CD8-positive, alpha-beta memory T cell (primary cell): ENCODE results near the gene MARCHF10. TPM values are rescaled to one million over a fixed set of nuclear protein-coding genes. Genes with fewer than 3 reads are reported as not detected.
"Not testable (repeated sequence)": the region's sequence is repeated elsewhere in the genome, so short reads cannot be mapped to it uniquely, and the experiment has no call there.

Experiments
- CTCF ChIA-PET: fragments of 350-600 bp; sonication (Branson Sonifier 250); formaldehyde crosslinking; loops from one replicate; lab custom pipeline; 2021; ENCODE audit warnings: antibody characterized with exemption; lab: Charles Lee
- POLR2A ChIA-PET: fragments of 350-600 bp; sonication (Branson Sonifier 250); formaldehyde crosslinking; loops from one replicate; lab custom pipeline; 2021; ENCODE audit warnings: antibody characterized with exemption; lab: Charles Lee
- DNase-seq, 5 donors: peaks; one replicate each; pipeline versions ENCODE4 v3.0.0 to v3.0.0-alpha.2; 2020 to 2022; ENCODE audit warnings: mixed read lengths in 1 of 5
- H3K27ac ChIP-seq: one replicate; pipeline ENCODE4 v1.7.0; 2013; ENCODE audit warnings: low read depth, mild to moderate bottlenecking, low read length, moderate library complexity
- H3K27me3 ChIP-seq: 2 replicates; pipeline ENCODE4 v1.7.0; 2013; ENCODE audit warnings: low read length, mild to moderate bottlenecking; ENCODE audit not compliant: insufficient read depth, poor library complexity, severe bottlenecking
- H3K36me3 ChIP-seq: 2 replicates; pipeline ENCODE4 v1.7.0; 2013; ENCODE audit warnings: mild to moderate bottlenecking, low read length, moderate library complexity; ENCODE audit not compliant: insufficient read depth
- H3K4me1 ChIP-seq: 2 replicates; pipeline ENCODE4 v1.7.0; 2013; ENCODE audit warnings: mild to moderate bottlenecking, low read length, moderate library complexity; ENCODE audit not compliant: insufficient read depth
- H3K4me3 ChIP-seq: 2 replicates; pipeline ENCODE4 v1.7.0; 2013; ENCODE audit warnings: mild to moderate bottlenecking, low read length
- H3K9me3 ChIP-seq: 2 replicates; pipeline ENCODE4 v1.7.0; 2013; ENCODE audit warnings: mild to moderate bottlenecking, low read length
- H3K27ac Mint-ChIP-seq, 8 donors: one replicate each; pipeline ENCODE4 v1.8.0; 2020 to 2021; ENCODE audit warnings: mixed read lengths in 8 of 8, mild to moderate bottlenecking in 6 of 8, inconsistent platforms in 3 of 8, moderate library complexity in 3 of 8
- H3K27me3 Mint-ChIP-seq, 2 donors: one replicate each; pipeline ENCODE4 v1.8.0; 2020 to 2021; ENCODE audit warnings: mixed read lengths in 2 of 2, mild to moderate bottlenecking in 1 of 2, moderate library complexity in 1 of 2
- H3K36me3 Mint-ChIP-seq, 3 donors: one replicate each; pipeline ENCODE4 v1.8.0; 2020 to 2021; ENCODE audit warnings: mixed read lengths in 3 of 3, inconsistent platforms in 1 of 3, mild to moderate bottlenecking in 1 of 3
- H3K4me1 Mint-ChIP-seq, 3 donors: one replicate each; pipeline ENCODE4 v1.8.0; 2020 to 2021; ENCODE audit warnings: mixed read lengths in 3 of 3, inconsistent platforms in 1 of 3, mild to moderate bottlenecking in 1 of 3
- H3K4me3 Mint-ChIP-seq, 7 donors: one replicate each; pipeline ENCODE4 v1.8.0; 2020 to 2021; ENCODE audit warnings: mixed read lengths in 7 of 7, mild to moderate bottlenecking in 6 of 7, moderate library complexity in 4 of 7, inconsistent platforms in 2 of 7
- H3K9me3 Mint-ChIP-seq, 5 donors: one replicate each; pipeline ENCODE4 v1.8.0; 2020 to 2022; ENCODE audit warnings: mixed read lengths in 5 of 5, mild to moderate bottlenecking in 3 of 5, moderate library complexity in 2 of 5, inconsistent platforms in 1 of 5
- polyA plus RNA-seq: library from polyadenylated mRNA; unstranded; fragments of 300-500 nt; fragmentation: Illumina TruSeq; gene quantifications from one replicate; pipeline ENCODE4 v1.2.3, GENCODE V29; 2021
- total RNA-seq, 2 experiments: library from RNA; stranded (reverse); gene quantifications; one replicate each; pipeline ENCODE4 v1.2.3, GENCODE V29; 2021

MARCHF10 gene
- total and polyA plus RNA-seq, 3 experiments from 2014 or later: 0.86 TPM; not detected in 2

GRCh38 chr17:62790564-62790986 lies 17.5 kb downstream of the MARCHF10 start:
- Mint-ChIP-seq H3K4me1 (peaks cover 11 to 16% (median 15%) of the 10 kb centered on the region in 3 donors), H3K36me3 (no peaks in the 10 kb centered on the region), H3K9me3 (peaks cover 0 to 13% (median 6%) of the 10 kb centered on the region in 5 donors), H3K27me3 (peaks cover 0 to 5% of the 10 kb centered on the region in 2 donors), H3K27ac (peak overlapping the region in 1 of 8 donors; percentile 16), H3K4me3 (no peak overlapping the region)
- ChIA-PET CTCF (no interaction called here), POLR2A (no interaction called here)
- Histone ChIP-seq H3K36me3 (no peaks in the 10 kb centered on the region), H3K27ac (no peak overlapping the region), H3K9me3 (no peaks in the 10 kb centered on the region), H3K4me3 (no peak overlapping the region), H3K27me3 (no peaks in the 10 kb centered on the region), H3K4me1 (no peaks in the 10 kb centered on the region)
- no peak for DNase-seq

- Histone ChIP-seq H3K36me3 (no peaks in the 10 kb centered on the region), H3K4me3 (no peak overlapping the region), H3K27ac (no peak overlapping the region), H3K9me3 (no peaks in the 10 kb centered on the region), H3K4me1 (no peaks in the 10 kb centered on the region), H3K27me3 (no peaks in the 10 kb centered on the region)
- Mint-ChIP-seq H3K4me1 (no peaks in the 10 kb centered on the region), H3K4me3 (no peak overlapping the region), H3K9me3 (peaks cover 0 to 7% (median 5%) of the 10 kb centered on the region in 5 donors), H3K36me3 (peaks cover 0 to 5% (median 3%) of the 10 kb centered on the region in 3 donors), H3K27ac (no peak overlapping the region), H3K27me3 (peaks cover 12 to 18% of the 10 kb centered on the region in 2 donors)
- ChIA-PET CTCF (no interaction called here), POLR2A (no interaction called here)
- no peak for DNase-seq
Observed at GRCh38 chr17:62787366-62787765, 20.7 kb downstream of the MARCHF10 start.

- ChIA-PET POLR2A (no interaction called here), CTCF (no interaction called here)
- no peak for DNase-seq
- H3K4me3 ChIP-seq: no peak overlapping the region
- no peaks in the 10 kb centered on the region for H3K36me3 ChIP-seq
- no peak overlapping the region for H3K4me3 Mint-ChIP-seq
- H3K27ac ChIP-seq: no peak overlapping the region
- H3K27me3 ChIP-seq: no peaks in the 10 kb centered on the region
- no peaks in the 10 kb centered on the region for H3K4me1 ChIP-seq
- H3K9me3 ChIP-seq: no peaks in the 10 kb centered on the region
- H3K27me3 Mint-ChIP-seq: peaks cover 12 to 18% of the 10 kb centered on the region in 2 donors
- H3K36me3 Mint-ChIP-seq: peaks cover 0 to 5% (median 3%) of the 10 kb centered on the region in 3 donors
- H3K4me1 Mint-ChIP-seq: no peaks in the 10 kb centered on the region
- no peak overlapping the region for H3K27ac Mint-ChIP-seq
- H3K9me3 Mint-ChIP-seq: peaks cover 0 to 7% (median 4%) of the 10 kb centered on the region in 5 donors
Observed at GRCh38 chr17:62786646-62787045, 21.5 kb downstream of the MARCHF10 start.

- CTCF ChIA-PET, H3K4me3 Mint-ChIP-seq, H3K4me1 Mint-ChIP-seq, H3K9me3 ChIP-seq, H3K9me3 Mint-ChIP-seq, H3K36me3 ChIP-seq, H3K27ac Mint-ChIP-seq, DNase-seq, H3K4me3 ChIP-seq, POLR2A ChIA-PET, H3K4me1 ChIP-seq, H3K36me3 Mint-ChIP-seq, H3K27ac ChIP-seq, H3K27me3 ChIP-seq: not testable (repeated sequence)
- H3K27me3 Mint-ChIP-seq: peaks cover 12 to 18% of the 10 kb centered on the region in 2 donors
Observed at GRCh38 chr17:62785983-62786382, 22.1 kb downstream of the MARCHF10 start.

GRCh38 chr17:62782730-62783270 lies 25.3 kb downstream of the MARCHF10 start:
- peak overlapping the region in 1 of 8 donors; percentile 8 for H3K27ac Mint-ChIP-seq
- POLR2A ChIA-PET: no interaction called here
- H3K27me3 ChIP-seq: no peaks in the 10 kb centered on the region
- no peak overlapping the region for H3K27ac ChIP-seq
- H3K9me3 Mint-ChIP-seq: peaks cover 0 to 7% (median 4%) of the 10 kb centered on the region in 5 donors
- no peak overlapping the region for H3K4me3 ChIP-seq
- no peak for DNase-seq
- CTCF ChIA-PET: no interaction called here
- H3K36me3 ChIP-seq: no peaks in the 10 kb centered on the region
- H3K4me1 Mint-ChIP-seq: no peaks in the 10 kb centered on the region
- H3K4me1 ChIP-seq: no peaks in the 10 kb centered on the region
- peaks cover 12 to 15% of the 10 kb centered on the region in 2 donors for H3K27me3 Mint-ChIP-seq
- H3K36me3 Mint-ChIP-seq: peaks cover 0 to 5% (median 3%) of the 10 kb centered on the region in 3 donors
- no peak overlapping the region for H3K4me3 Mint-ChIP-seq
- H3K9me3 ChIP-seq: no peaks in the 10 kb centered on the region

- Mint-ChIP-seq H3K27me3 (peaks cover 14 to 15% of the 10 kb centered on the region in 2 donors), H3K27ac (no peak overlapping the region), H3K9me3 (peaks cover 0 to 7% (median 4%) of the 10 kb centered on the region in 5 donors), H3K4me3 (no peak overlapping the region), H3K36me3 (peaks cover 0 to 5% (median 3%) of the 10 kb centered on the region in 3 donors), H3K4me1 (no peaks in the 10 kb centered on the region)
- Histone ChIP-seq H3K27ac (no peak overlapping the region), H3K36me3 (no peaks in the 10 kb centered on the region), H3K4me3 (no peak overlapping the region), H3K4me1 (no peaks in the 10 kb centered on the region), H3K27me3 (no peaks in the 10 kb centered on the region), H3K9me3 (no peaks in the 10 kb centered on the region)
- ChIA-PET CTCF (interaction anchor here (1.4 kb wide), 1 partner anchor 14 kb away, joined by 3 read pairs; no protein-coding TSS in a partner anchor), POLR2A (no interaction called here)
- DNase-seq: no peak
Observed at GRCh38 chr17:62781831-62782251, 26.3 kb downstream of the MARCHF10 start.

GRCh38 chr17:62781356-62781755 lies 26.8 kb downstream of the MARCHF10 start:
- Histone ChIP-seq H3K27ac (no peak overlapping the region), H3K4me3 (no peak overlapping the region), H3K9me3 (no peaks in the 10 kb centered on the region), H3K27me3 (no peaks in the 10 kb centered on the region), H3K4me1 (no peaks in the 10 kb centered on the region), H3K36me3 (no peaks in the 10 kb centered on the region)
- Mint-ChIP-seq H3K4me1 (no peaks in the 10 kb centered on the region), H3K9me3 (peaks cover 0 to 7% (median 4%) of the 10 kb centered on the region in 5 donors), H3K27me3 (peaks cover 13 to 16% of the 10 kb centered on the region in 2 donors), H3K4me3 (no peak overlapping the region), H3K36me3 (peaks cover 0 to 5% (median 3%) of the 10 kb centered on the region in 3 donors), H3K27ac (no peak overlapping the region)
- ChIA-PET POLR2A (no interaction called here), CTCF (interaction anchor here (1.4 kb wide), 1 partner anchor 15 kb away, joined by 3 read pairs; no protein-coding TSS in a partner anchor)
- DNase-seq: no peak

- Mint-ChIP-seq H3K27ac (no peak overlapping the region), H3K4me3 (no peak overlapping the region), H3K4me1 (no peaks in the 10 kb centered on the region), H3K36me3 (peaks cover 0 to 5% (median 3%) of the 10 kb centered on the region in 3 donors), H3K9me3 (peaks cover 0 to 7% (median 4%) of the 10 kb centered on the region in 5 donors), H3K27me3 (peaks cover 13 to 16% of the 10 kb centered on the region in 2 donors)
- CTCF ChIA-PET: interaction anchor here (1.4 kb wide), 1 partner anchor 15 kb away, joined by 3 read pairs; no protein-coding TSS in a partner anchor
- no peaks in the 10 kb centered on the region for H3K27me3 ChIP-seq
- POLR2A ChIA-PET: no interaction called here
- no peaks in the 10 kb centered on the region for H3K36me3 ChIP-seq
- H3K4me3 ChIP-seq: no peak overlapping the region
- no peaks in the 10 kb centered on the region for H3K9me3 ChIP-seq
- DNase-seq: no peak
- H3K4me1 ChIP-seq: no peaks in the 10 kb centered on the region
- H3K27ac ChIP-seq: no peak overlapping the region
Observed at GRCh38 chr17:62780951-62781350, 27.2 kb downstream of the MARCHF10 start.
